D341Med (cell line): ENCODE data around the gene NIF3L1.
"Not testable (repeated sequence)": the region's sequence is repeated elsewhere in the genome, so short reads cannot be mapped to it uniquely, and the experiment has no call there.

Source experiments
- DNase-seq: peaks from one replicate; pipeline ENCODE4 v3.0.0; 2012; ENCODE audit warnings: low spot score

The NIF3L1 gene

DNA sequence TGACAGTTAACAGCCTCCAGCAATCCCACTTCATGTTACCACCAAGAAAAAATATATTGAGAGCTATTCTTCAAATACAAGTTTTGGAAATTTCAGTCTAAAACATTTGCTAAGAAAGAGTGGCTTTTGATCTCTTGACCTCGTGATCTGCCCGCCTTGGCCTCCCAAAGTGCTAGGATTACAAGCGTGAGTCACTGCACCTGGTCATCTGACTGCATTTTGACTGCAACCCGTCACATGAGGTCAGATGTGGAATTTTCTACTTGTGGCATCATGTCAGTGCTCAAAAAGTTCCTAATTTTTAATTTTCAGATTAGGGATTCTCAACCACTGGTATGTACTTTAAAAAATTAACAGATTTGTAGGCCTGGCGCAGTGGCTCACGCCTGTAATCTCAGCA lies 15.6 kb upstream of the NIF3L1 start:
- no peak for DNase-seq

DNA sequence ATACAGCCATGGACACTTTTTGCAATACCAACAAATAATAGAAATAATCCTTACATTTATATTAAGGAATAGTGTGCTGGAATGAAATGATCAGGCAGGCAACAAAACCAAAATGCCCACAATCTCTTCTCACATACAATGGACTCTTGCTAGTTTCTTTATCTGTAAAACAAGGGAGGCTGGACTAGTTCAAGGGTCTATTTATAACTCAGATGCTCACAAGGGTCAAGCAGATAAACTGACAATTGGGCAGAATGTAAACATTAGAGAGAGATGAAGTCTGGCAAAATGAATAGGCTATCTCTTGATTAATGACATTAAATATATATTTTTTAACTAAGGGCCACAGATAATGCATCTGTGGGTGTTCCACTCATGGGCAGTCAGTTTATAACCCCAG lies 11.7 kb upstream of the NIF3L1 start:
- DNase-seq: no peak

DNA sequence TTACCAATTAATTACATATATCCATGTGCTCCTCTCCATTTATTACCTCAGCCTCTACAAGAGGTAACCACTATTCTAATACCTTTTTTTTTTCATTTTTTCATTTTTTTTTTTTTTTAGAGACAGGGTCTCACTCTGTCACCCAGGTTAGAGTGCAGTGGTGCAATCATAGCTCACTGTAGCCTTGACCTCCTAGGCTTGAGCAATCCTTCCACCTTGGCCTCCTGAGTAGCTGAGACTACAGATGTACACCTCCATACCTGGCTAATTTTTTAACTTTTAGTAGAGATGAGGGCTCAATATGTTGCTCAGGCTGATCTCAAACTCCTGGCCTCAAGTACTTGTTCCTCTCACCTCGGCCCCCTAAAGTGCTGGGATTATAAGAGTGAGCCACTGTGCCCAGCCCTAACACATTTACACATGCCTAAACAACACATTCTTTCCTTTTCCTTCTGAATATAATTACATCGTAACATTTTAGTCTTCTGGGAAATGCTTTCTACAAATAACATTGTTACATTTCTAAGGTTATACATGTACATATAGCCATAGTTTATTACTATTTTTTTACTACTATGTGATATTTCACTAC lies 10.8 kb upstream of the NIF3L1 start:
- no peak for DNase-seq

DNA sequence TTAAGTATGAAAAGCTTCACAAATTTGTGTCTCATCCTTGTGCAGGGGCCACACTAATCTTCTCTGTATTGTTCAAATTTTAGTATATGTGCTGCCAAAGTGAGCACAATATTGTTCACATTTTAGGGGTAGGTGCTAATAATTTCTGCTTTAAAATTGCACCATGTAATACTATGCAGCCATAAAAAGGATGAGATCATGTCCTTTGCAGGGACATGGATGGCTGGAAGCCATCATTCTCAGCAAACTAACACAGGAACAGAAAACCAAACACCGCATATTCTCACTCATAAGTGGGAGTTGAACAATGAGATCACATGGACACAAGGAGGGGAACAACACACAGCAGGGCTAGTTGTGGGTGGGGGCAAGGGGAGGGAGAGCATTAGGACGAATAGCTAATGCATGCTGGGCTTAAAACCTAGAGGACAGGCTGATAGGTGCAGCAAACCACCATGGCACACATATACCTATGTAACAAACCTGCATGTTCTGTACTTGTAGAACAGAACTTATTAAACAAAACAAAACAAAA lies 7.4 kb upstream of the NIF3L1 start:
- not testable (repeated sequence) for DNase-seq

DNA sequence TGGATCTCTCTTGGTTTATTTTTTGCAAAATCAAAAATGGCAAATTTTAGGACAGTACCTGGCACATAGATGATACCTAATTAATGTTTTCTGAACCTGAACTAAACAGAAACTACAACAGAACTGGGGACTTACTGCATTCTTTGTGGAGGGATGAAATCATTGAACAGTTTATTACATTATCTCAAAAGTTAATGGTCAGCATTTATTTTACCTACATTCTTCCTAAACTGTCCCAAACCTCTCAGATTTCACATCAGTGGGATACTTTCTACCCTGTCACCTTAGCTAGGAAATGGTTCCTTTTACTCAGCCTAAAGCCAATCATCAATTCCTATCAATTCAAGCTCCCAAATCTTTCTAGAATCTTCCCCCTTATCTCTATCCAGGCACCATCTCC lies 10.3 kb downstream of the NIF3L1 start:
- DNase-seq: no peak

DNA sequence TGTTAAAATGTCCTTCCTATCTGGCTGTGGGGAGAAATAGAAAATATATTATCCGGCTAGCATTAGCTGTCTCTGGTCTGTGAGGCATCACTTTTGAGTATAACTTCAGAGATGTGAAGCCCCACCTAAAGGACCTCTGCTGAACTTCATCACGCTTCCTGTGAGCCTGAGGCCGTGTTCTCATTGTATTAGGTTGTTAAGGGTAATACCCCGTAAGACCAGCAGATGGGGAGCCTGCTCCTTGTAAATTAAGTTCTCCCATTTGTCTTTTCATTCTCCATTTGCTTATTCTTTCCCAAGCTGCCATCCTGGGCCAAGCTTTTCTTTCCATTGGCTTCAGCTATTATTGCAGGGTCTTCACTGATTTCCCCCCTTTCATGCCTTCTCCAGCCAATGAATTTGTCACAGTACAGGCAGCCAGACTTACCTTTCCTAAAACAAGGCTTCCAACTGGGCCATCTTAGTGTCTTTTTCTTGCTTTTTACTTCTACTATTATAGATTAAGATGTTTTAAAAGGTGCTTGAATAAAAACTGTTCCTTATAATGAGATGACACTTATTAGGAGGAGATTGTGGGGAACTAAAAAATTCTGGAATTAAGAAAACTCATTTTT lies 12.4 kb downstream of the NIF3L1 start:
- DNase-seq: peak; percentile 78

DNA sequence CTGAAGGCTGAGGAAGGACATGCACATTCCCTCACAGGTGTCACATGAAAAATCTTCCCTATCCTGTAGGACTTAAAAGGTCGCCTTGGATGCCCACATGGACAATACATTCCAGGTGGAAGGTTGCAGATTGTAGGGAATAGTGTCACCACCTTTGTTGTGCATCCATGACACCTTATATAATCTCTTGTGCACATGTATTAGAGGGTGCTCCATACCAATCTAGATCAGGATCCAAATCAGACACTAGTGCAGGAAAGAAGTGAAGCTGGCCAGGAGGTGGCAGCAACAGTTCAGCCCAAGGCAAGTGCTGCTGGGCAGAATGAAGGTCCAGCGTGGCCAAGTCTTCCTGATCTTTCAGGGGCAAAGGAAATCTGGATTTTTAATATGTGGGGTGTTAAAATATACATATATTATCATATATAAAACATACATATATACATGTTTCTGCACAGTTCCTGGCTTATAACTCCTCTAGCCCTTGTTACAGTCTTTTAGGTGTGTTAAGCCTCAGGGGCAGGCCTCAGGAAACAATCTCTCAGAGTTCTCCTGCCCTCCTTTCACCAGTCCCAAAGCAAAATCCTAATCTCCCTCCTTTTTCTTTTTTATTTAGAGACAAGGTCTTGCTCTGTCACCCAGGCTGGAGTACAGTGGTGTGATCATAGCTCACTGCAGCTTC lies 16.6 kb downstream of the NIF3L1 start:
- DNase-seq: peak; percentile 70

DNA sequence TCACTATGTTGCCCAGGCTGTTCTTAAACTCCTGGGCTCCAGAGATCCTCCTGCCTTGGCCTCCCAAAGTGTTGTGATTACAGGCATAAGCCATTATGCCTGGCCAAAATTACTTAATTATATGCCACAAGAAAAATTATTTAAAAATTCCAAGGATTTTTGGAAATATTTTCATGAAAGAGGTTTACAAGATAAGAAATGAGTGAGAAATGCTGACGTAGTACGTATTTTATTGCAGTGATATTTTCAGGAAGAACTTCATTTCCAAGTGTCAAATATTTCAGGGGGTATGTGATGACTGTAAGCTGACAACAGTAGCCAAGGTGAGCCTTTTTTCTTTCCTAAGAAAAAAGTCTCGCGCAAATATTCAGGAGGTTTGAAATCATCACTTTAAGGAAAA lies 20.8 kb downstream of the NIF3L1 start:
- no peak for DNase-seq

DNA sequence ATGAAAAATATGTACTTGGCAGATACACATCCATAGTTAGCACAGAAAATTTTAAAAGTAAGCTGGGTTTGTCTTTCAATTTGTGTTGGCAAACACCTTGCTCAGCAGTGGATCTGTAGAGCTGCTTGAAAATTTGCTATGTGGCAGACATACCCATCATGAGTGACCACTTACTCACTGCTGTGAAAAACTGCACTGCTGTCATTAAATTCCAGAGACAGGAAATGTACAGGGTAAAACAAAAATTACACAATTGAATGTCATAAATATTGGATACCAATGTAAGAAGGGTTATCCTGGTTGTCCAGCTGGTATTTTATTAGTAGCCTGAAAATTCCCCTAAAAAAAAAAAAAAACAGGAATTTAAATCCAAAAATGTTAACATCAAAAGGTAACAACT lies 24.5 kb downstream of the NIF3L1 start:
- no peak for DNase-seq

DNA sequence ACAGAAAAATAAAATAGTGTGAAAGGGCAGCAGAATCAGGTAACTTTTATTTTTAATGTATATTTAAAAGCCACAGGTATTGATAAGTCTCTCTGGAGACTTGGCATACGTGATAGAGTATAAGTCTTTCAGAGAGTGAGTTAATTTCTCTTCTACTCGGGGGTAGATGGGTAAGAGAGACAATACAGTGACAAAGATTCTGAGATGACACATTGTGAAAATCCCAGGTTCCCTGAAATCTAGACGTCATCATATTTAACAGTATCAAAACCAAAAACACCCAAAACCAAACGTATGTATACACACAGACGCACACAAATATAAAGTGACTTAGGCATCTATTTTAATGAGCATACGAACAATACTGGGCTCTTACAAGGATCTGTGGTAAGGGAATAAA lies 33.3 kb downstream of the NIF3L1 start:
- no peak for DNase-seq

DNA sequence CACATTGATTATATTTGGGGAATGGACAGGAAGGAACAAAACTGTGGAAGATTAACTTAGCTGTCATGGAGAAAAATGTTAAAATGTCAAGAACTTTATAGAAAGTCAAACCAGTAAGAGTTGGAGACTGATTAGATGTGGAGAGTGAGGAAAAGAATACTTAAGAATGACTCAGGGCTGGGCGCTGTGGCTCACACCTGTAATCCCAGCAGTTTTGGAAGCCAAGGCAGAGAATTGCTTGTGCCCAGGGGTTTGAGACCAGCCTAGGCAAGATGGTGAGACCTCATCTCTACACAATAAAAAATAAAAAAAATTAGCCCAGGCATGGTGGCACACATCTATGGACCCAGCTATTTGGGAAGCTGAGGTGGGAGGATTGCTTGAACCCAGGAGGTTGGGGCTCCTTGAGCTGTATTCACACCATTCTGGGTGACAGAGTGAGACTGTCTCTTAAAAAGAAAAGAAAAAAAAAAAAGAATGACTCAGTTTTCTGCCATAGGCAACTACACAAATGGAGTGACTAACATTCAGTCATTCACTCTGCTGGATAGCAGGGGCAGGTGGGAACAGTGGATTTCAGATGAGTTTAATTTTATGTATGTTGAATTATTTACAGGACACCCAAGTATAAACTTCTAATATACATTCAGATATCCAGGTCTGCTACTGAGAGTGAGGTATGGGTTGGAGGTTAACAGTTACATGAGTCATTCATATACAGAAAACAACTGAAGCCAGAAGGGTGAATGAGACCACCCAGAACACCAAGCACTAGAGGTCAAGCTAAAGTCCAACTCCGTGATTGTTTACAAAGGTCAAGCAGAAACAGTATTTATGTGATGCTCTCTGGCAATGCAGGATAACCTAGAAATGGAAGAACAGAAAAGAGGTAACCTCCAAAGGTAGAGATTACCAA lies 40.4 kb downstream of the NIF3L1 start:
- no peak for DNase-seq

DNA sequence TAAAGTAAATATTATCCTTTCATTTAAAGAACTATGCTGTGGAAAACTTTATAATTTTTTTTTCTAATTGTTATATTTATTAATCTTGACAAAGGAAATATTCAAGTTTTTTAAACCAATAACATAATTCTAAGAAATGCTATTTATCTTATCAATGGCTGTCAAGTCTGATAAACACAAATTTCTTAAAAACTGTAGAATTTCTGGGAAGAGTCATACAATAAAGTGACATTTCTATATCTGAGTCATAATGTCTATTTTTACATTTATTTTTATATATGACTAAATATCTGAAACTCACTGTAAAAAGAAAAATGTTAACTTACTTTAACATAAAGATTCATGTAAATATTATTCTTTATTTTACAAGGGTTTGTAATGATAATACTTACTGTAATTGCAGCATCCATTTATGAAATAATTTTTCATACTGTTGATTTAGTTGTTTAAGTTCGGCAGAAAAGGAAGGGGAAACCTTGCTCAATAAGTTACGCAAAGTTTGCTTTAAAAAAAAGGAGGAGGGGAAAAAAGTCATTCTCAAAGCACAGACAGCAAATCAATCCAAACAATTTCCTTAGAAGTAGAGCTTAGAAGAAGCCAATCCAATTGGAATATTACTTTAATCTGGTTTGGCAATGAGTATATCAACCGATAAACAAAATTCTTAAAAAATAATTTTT lies 41.9 kb downstream of the NIF3L1 start:
- DNase-seq: no peak

DNA sequence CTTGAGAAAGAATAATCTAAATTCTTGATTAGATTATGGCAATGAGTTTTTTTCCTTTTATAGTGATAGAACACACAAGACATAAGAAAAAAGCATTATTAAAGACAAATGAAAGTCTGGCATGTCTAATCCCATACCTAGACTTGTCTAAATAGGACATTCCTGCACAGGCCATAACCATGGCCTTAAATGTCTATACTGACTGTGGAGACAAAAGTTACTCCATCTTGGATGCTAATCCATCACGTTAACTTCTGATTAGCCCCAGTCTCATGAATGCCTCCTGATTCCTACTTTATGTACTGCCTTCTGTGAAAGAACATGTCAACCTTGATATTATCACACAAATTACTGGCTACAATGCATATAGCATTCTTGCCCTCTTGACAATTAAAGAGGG lies 50.7 kb downstream of the NIF3L1 start:
- DNase-seq: no peak

DNA sequence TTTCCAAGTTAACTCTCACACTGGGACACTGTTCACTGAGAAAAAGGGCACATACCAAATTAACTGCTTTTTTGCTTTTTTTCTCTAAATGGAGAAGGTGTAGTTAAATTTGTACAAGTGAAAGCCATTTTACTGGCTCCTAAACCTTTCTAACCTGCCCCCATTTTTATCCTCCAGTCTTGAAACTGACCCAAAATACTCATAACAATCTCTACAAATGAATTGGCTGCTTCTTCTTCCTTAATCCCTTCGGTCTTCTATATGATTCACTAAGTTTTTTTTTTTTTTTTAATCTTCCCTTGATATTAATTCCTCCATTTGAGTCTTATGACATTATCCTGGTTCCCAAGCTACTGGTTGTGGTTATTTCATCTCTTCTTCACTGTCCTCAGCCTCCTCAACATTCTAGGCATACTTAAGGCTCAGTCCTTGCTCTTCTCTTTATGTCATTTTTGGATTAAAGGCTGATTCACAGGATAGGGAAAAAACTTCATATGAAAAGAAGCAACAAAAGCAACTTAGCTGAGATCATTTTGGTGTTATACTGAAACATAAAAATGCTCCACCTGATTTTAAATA lies 54.4 kb downstream of the NIF3L1 start:
- DNase-seq: no peak

DNA sequence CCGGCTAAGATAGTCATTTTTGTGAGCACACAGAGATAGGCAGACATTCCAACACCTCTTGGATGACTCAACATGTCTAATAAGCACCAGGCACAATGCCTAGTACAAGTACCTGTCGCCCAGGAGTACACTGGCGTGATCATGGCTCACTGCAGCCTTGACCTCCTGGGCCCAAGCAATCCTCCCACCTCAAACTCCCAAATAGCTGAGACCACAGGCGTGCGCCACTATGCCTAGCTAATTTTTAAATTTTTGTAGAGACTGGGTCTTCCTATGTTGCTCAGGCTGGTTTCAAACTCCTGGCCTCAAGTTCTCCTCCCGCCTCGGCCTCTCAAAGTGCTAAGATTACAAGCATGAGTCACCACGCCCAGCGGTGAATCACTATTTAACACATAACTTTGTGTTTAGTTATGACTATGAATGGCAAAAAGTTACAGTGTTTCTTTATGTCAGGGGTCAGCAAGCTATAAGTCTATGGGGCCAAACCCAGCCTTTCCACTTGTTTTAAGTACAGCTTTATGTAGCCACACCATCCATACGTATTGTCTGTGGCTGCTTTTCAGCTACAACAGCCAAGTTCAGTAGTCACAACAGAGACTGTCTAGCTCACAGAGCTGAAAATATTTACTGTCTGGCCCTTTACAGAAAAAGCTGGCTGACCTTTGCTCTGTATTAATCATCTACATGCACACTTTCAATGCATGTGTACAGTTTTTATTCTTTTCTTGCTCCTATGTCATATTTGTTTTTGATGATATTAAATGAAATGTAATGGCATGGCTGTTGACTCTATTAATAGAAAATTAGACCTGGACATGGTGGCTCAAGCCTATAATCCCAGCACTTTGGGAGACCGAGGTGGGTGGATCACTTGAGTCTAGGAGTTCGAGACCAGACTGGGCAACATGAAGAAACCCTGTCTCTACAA lies 55.6 kb downstream of the NIF3L1 start:
- no peak for DNase-seq

DNA sequence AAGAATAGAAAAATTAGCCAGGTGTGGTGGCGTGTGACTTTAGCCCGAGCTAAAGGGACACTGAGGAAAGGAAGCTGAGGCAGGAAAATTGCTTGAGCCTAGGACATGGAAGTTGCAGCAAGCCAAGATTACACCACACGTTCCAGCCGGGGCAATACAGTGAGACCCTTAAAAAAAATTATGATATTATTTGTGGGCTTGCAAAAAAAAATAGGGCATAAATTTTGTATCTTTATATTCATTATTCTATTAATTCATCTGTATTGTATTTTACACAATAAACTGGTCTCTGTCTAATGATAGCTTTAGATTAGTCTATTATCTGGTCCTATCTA lies 56.2 kb downstream of the NIF3L1 start:
- DNase-seq: no peak

DNA sequence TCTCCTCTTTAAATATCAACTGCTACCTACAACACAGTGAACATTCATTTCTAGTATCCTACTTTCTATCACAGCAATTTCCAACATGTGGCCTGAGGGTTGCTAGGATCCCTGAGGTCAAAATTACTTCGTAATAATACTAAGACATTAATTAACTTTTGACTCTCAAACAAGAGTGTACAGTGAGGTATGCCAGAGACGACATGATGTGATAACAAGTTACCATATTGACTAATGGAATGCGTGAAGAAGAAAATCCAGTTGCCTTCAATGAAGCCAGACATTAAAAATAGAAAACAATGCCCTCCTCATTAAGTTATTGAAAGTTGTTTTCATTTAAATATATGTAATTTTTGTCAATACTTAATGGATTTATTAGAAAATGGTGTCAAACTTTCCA lies 61.2 kb downstream of the NIF3L1 start:
- no peak for DNase-seq
